ENCODE measurements around the gene ECT2L.

The ECT2L gene

DNA sequence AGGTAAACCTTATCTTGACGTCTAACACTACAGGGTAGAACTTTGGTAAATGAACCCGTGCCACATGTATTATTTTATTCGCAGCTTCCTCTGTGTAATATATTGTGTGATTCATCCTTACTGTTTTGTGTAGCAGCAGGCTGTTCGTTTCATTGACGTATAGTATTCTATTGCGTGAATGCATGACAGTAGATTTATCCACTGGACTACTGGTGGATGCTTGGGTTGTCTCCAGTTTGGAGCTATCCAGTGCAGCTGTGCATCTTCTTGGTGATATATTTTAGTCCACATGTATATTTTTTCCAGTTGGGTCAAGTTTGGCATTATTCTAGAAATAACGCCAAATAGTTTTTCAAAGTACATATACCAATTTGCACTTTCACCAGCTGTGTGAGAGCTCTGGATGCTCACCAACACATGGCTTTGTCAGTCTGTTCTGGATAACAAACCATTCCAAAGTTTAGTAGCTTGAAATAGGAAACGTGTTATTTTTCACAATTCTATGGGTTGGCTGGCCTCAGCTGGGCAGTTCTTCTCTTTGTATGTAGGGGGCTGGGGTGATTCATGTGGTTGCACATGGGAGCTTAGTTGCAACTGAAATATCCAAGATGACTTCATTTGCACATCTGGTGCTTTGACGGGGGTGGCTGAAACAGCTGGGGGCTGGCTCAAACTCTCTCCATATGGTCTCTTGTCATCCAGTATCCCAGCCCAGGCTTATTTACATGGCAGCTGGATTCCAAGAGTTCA, 9.3 kb downstream of the ECT2L start:
- no peak for DNase-seq

DNA sequence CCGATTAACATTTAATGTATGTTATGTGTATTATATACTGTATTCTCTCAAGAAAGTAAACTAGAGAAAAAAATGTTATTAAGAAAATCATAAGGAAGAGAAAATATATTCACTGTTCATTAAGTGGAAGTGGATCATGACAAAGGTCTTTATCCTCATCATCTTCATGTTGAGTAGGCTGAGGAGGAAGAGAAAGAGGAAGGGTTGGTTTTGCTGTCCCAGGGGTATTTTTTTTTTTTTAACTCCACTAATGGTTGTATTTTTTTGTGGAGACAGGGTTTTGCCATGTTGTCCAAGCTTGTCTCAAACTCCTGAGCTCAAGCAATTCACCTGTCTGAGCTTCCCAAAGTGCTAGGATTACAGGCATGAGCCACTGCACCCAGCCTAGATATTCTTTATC, 11.0 kb downstream of the ECT2L start:
- no peak for DNase-seq

DNA sequence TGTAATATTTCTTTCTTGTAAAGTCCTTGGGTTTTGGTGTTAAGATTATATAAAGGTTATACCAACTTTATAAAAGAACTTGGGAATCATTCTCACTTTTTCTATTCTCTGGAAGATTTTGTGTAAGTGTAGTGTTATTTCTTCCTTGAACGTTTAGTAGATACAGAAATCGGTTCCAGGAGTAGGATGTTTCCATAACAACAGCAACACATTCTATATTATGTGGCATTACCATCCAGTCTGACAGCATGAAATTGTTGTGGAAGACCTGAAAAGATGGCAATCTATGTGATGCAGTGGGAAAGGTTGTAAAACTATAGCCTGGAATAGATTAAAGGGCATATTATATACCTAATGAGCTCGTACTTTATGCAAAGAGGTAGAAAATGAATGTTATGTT, 13.8 kb downstream of the ECT2L start:
- DNase-seq = no peak

DNA sequence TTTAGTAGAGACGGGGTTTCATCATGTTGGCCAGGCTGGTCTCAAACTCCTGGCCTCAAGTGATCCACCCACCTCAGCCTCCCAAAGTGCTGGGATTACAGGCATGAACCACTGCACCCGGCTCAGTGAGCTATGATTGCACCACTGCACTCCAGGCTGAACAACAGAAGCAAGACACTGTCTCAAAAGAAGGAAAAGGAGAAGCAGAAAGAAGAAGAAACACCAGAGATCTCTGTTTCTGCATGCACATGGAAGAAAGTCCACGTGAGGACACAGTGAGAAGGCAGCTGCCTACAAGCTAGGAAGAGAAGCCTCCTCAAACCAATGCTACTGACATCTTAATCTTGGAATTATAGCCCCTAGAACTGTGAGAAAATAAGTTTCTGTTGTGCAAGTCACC, 16.0 kb downstream of the ECT2L start:
- no peak for DNase-seq

DNA sequence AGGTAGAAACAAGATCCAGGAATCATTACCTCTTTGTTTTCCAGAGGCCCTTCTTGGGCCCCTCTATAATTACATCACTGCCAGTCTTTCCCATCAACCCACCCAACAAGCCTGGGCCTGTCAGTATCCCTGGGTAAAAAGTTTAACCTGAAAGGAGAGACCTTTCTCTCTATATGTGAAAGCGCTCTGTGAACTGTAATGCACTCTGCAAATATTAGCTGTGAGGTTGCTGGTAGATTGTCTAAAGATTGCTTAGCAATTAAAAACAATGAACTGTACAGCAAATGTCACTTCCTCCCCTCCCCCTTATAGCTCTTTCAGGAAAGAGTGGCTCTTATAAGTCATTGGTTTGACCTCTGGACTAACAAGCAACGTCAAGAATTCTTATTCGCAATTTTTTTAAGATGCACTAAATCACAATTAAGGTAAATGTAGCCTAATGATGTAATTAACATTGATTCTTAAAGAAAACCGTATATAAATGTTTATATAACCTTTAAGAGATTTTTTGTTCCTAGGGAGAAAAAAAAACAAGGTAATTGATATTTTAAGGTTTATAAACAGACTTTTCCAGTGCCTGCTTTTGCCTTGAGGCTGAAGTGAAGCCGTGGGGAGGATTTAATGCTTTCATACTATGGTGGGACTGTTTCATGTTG, 18.4 kb downstream of the ECT2L start:
- DNase-seq = no peak

DNA sequence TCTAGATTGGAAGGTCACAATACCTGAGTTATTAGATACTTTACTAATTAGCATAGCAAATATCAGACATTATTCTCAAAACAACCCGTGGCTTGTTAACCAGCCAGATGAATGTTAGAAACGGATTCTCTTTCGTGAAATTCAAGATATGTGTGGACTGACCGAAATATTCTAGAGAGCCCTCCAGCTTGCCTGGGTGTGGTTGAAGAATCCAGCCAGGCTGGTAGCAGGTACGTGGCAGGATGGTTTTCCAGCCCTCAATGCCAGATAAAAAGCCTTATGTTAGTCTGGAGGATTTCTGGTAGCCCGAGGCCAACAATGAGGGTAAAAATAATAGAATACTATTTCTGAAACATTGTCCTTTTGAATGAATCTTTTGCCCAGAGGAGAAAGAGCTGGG, 19.3 kb downstream of the ECT2L start:
- no peak for DNase-seq

DNA sequence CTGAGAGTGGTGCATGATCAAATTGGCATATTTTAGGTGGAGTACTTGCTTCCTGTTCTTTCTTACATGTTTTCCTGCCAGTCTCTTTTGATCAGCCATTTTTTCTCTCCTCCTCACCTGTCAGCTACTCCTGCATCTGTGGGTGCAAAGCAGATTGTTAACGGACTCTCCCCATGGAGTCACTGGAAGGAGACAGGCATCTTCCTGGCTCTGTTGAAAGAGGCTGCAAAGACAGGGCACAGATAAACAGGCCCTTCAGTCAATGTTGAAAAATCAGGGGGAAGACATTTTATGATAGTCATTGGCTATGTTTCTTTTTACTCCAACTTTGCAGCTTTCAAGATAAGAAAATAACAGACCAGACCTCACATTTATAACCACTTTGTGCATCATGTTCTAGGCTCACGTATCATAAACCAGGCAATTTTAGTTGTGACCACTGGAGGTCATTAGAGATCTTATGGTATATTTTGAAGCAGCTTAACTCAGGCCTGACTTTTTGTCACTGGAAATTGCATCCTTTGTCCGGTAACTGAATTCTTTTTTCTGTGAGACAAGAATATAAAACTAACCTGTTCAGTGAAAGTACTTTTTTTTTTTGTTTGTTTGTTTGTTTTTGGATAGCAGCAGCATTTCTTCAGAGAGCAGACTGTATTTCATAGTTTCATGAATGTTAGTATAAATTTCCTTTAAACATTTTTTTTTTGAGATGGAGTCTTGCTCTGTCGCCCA, 20.1 kb downstream of the ECT2L start:
- DNase-seq = no peak

DNA sequence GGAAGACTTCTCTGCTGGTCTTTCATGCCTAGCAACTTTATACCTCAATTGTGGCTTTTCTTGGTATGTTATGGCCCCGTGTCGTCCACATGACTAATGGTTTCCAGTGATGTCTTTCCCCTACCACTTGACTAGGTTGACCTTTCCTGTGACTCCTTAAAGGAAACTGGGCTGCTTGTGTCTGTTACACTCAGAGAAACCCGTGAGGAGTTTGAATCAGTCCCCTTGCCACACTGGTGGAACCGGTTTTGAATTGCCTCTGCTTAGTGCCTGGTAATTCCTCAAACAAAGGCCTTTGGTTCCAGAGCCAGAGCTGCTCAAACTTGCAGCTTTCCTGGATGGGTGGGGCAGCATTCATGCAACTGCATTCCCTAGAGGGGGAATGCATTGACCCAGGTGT, 21.9 kb downstream of the ECT2L start:
- DNase-seq = no peak

DNA sequence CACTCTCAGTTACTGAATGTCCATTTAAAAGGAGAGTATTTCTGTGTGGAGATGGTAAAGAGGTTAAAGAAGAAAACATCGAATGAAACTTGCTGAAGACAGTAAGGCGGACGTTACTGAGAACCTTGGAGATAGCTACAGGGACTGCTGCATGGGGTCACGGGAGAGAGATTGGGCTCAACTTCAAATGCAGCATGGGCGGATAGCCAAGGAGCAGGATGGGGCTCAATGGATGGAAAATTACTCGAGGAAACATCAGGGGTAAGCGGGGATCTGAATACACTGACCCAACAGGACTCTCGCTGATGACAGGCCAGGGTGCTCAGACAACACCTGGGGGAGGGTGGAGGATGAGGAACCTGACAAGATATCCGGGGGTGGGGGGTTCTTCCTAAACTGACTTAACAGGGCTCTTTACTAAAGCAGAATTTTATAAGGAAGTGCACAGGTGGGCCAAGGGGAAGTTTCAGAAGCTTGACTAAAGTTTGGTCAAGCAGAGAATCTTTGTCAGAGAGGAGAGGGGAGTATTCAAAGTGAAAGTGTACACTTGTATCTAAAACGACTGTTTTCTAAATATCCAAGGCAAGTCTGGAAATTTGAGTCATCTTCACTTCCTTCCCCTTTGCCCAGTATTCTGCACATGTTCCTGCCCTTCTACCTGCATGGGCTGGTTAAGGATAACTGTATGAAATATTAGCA, 22.8 kb downstream of the ECT2L start:
- DNase-seq = no peak

DNA sequence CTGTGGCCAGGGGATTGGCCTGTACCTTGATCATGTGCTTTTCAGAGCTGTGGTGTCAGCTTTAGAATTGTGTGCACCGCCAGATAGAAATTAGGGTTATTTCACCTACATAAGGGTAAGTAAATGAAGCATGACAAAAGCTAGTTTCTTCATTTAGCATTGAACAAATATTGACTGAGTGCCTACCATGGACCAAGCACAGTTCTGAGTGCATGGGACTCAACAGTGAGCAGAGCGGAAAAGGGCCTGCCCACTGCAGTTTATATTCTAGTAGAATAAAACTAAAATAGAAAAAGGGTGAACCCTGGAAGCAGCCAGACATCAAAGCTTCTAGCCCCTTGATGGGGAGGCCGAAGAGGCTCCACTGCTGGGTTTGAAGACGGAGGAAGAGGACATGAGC, 25.6 kb downstream of the ECT2L start:
- DNase-seq = no peak

DNA sequence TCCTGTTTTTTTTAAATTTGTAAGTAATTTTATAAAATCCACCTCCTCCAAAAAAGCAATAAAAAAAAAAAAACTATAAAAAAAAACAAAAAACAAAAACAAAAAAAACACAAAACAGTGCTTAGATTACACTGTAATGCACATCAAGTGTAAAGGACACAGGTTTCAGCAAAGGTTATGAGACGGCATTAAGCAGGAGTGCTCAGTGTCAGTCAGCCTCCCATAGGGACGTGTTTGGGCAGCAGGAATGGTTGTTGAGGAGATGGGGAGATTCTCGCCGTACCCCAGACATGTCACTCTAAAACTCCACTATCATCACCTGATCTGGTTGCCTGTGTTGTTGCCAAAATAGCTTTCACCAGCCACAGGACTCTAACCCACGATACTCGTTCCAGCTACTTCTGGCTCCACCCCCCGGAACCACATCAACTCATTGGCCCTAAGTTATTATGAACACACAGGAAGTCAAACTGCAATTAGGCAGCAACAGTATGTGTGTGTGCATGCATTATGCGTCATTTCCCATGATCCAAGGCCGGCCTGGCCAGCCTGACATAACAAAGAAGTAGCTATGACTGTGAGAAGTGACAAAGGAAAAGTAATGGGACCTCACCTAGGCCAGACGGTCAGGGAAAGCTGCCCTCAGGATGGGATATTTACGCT, 28.7 kb downstream of the ECT2L start:
- DNase-seq = no peak

DNA sequence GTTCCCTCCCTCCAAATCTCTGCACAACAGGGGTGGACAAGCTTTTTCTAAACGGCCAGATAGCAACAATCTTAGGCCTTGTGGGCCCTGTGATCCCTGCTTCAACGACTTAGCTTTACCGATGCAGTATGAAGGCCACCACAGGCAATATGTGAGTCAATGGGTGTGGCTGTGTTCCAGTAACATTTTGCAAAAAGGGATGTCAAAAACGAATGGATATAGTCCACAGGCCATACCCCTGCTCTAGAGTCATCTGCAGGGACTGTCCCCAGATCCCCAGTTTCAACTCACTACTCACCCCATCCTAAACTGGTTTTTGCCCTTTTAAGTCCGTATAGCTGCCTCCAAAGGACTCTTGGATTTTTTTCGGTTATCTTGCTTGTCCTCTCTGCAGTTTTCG, 34.4 kb downstream of the ECT2L start:
- no peak for DNase-seq

DNA sequence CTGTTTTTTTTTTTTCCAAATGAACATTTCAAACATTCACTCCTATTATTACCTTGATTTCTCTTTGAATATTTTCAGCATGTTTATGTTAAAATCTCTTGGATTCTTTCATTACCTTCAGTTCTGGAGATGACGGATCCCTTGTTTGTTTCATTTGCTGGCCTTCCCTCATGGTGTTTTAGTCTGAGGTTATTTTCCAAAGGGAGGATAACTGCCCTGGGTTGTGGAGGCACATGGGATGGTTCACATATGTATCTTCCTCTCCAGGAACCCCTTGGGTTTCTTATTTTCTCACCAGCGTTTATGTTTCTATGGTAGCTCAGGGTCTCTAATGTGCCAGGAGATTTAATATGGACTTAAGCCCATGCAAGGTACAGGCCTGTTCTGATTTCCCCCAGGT, 36.3 kb downstream of the ECT2L start:
- DNase-seq = no peak

DNA sequence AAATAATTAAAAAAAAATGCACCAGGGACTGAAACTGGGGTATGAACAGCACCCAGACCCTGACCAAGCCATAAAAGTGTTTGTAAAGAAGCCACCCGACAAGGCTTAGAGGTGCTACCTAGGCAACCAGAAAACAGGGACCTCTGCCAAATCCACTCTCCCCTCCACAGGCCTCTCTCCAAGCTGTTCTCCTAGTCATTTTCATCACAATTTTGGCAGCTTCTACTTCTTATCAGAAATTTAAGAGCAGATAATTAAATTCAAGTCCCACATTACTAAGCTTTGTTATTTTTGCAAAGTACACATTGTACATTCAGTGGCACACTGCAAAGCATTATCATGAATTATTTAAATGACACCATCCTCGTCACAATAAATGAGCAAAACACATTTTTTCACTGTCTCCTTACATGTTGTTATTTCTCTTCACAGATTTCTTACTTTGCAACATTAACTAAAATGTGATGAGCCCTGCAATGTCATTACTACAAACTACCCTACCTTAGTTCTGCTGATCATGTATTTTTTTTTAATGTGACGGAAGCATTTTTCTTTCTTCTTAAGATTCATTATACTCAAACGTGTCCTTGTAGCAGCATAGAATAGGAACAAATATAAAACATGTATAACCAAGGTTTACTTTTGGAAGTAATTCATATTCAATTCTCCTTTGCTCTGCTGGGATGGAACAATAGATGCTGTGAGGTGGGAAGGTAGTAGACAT, 38.1 kb downstream of the ECT2L start:
- no peak for DNase-seq

DNA sequence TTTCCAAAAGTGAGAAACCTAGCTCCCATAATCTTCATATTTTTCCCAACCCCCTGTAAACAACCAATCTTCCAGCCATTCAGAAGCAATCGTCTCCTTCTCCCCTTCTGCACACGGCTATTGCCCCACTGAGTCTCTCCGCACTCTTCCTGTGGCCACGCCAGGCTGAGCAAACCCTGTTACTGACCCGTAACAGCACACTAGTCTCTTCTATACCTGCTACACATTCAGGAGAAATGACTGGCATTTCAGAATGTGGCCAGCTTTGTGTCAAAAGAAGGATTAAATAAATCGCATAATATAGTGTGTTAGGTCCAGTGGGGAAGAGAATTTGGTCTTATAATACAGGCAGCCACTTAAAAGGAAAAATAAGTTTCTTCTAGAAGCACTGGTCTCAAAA, 41.4 kb downstream of the ECT2L start:
- no peak for DNase-seq

DNA sequence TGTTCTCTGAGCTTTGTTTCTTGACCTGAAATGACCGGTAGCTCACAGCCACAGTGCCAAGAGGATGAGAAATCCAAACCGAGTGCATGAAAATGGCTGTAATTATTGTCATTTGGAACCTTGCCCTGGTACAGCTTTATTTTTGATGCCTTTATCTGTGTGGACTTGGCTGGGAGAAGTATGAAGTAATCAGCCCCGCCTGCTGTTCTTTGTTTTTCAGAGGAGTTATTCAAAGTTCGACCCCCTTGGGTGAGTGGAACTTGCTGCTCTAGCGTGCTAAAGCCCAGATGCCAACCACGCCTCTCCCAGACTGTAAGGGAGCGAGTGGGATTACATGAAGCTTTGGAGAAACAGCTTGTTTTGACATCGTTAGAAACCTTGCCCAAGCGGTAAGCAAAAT, 48.3 kb downstream of the ECT2L start:
- no peak for DNase-seq

DNA sequence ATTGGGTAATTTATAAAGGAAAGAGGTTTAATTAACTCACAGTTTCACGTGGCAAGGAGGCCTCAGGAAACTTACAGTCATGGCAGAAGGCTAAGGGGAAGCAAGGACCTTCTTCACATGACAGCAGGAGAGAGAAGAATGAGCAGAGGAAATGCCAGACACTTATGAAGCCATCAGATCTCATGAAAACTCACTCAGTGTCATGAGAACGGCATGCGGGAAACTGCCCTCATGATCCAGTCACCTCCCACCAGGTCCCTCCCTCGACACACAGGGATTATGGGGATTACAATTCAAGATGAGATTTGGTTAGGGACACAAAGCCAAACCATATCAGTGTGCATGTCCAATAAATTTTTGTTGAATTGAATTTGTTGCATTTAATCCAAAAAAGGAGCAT, 52.0 kb downstream of the ECT2L start:
- DNase-seq = no peak

DNA sequence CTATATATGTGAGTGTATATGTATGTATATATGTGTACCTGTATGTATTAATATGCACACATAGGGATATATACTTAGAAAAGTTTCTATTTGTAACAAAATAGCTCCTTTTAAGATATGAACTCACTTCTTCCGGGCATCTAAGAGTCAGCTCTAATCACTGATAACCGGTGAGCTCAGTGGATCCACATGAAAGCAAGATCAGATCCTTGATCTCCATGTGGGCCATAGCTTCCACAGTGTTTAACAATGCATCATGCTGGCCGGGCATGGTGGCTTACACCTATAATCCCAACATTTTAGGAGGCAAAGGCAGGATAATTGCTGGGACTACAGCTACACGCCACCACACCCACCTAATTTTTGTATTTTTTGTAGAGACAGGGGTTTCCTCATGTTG, 52.6 kb downstream of the ECT2L start:
- DNase-seq = no peak

DNA sequence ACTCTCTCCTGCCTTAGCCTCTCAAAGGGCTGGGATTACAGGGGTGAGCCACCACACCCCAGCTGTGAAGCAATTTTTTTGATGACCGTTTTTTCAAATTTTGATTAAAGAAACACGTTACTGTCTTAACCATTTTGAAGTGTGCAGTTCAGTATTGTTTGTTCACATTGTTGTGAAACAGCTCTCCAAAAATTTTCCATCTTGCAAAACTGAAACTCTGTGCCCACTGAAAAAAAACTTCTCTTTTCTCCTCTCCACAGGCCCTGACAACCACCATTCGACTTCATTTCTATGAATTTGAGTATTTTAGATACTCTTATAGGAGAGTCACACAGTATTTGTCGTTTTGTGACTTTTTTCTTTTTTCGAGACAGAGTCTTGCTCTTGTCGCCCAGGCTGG, 53.9 kb downstream of the ECT2L start:
- DNase-seq = no peak

DNA sequence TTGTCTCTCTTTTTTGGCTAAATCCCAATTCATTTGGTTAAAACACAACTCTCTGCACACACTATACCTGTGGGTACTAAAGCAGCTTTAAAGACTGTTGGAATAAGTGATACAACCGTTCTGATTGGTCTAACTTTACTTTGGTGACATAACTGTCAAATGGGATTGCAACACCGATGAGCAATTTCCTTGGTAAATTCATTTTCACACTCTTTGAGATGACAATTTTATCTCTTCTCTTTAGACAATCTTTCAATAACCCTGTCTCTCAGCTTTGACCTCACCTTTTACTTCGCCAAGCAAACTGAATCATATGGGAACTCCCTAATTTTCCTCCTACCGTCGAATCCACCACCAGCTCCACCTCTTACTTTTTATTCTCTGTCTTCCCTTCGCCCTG, 60.8 kb downstream of the ECT2L start:
- no peak for DNase-seq

DNA sequence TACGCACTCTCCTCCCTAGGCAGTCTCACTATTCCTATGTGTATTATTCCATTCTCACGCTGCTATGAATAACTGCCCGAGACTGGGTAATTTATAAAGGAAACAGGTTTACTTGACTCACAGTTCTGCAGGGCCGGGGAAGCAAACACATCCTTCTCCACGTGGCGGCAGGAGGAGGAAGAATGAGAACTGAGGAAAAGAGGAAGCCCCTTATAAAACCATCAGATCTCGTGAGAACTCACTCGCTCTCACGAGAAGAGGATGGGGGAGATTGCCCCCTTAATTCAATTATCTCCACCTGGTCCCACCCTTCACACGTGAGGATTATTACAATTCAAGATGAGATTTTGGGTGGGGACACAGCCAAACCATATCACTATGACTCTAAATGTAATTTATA, 61.9 kb downstream of the ECT2L start:
- no peak for DNase-seq

DNA sequence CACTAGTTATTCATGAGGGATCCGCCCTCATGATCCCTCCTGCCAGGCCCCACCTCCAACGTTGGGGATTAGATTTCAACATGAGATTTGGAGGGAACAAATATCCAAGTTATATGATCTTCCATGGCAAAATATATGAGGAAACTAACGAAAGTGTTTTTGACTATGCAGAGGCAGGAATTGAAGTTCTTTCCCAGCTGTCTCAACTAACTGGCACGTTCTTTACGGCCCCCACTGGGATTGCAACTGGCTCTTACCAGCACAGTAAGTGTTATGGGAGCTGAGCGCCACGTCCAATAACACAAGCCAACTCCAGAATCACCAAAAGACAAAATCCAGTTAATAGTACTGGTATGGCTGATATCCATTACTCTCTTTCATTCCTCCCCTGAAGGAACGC, 66.6 kb downstream of the ECT2L start:
- DNase-seq = no peak

Data from effector CD4-positive, alpha-beta T cell (primary cell).